Calu3 (cell line): Measurements from ENCODE around the gene VPS51. TPM values are rescaled to one million over a fixed set of nuclear protein-coding genes. Genes with fewer than 3 reads are reported as not detected.

Experiments used
- BruUV-seq: library from RNA; stranded (reverse); fragments of 400-500 nt; replicated peaks from 2 replicates; lab custom pipeline; 2021; lab: Mats Ljungman, UMichigan
- CTCF ChIA-PET: fragments of 300-600 bp; sonication (Branson Sonifier 250); formaldehyde crosslinking; loops from one replicate; lab custom pipeline; 2022; ENCODE audit warnings: antibody characterized with exemption; lab: Charles Lee
- DNase-seq: peaks from one replicate; pipeline ENCODE4 v3.0.0; 2022
- H3K27ac Mint-ChIP-seq: one replicate; pipeline ENCODE4 v1.8.0; 2022; ENCODE audit warnings: mixed read lengths; ENCODE audit not compliant: unreplicated experiment
- H3K27me3 Mint-ChIP-seq: one replicate; pipeline ENCODE4 v1.8.0; 2022; ENCODE audit warnings: mixed read lengths; ENCODE audit not compliant: unreplicated experiment
- H3K36me3 Mint-ChIP-seq: one replicate; pipeline ENCODE4 v1.8.0; 2022; ENCODE audit warnings: mild to moderate bottlenecking, moderate library complexity, mixed read lengths; ENCODE audit not compliant: insufficient read depth, unreplicated experiment
- H3K4me1 Mint-ChIP-seq: one replicate; pipeline ENCODE4 v1.8.0; 2022; ENCODE audit warnings: mild to moderate bottlenecking, low read depth, mixed read lengths; ENCODE audit not compliant: unreplicated experiment
- H3K4me3 Mint-ChIP-seq: one replicate; pipeline ENCODE4 v1.8.0; 2022; ENCODE audit warnings: mild to moderate bottlenecking, low read depth, moderate library complexity, mixed read lengths; ENCODE audit not compliant: unreplicated experiment
- H3K9me3 Mint-ChIP-seq: one replicate; pipeline ENCODE4 v1.8.0; 2022; ENCODE audit warnings: low read depth, mixed read lengths; ENCODE audit not compliant: unreplicated experiment
- CTCF ChIP-seq: fragments of 200-600 bp; IDR thresholded peaks from one replicate; pipeline ENCODE4 v1.8.0; 2022; ENCODE audit warnings: antibody characterized with exemption; ENCODE audit not compliant: unreplicated experiment
- intact Hi-C: fragments of 100-400 bp; cut with micrococcal nuclease; formaldehyde crosslinking; loops from one replicate; pipeline ENCODE4 v1.10.0; 2022; ENCODE audit not compliant: unreplicated experiment
- total RNA-seq: library from RNA; stranded (reverse); gene quantifications from 2 replicates; pipeline ENCODE4 v1.2.3, GENCODE V29; 2022

Gene VPS51
- total RNA-seq, 1 experiment from 2014 or later, result 78.1 TPM

GRCh38 chr11:65135633-65136145 lies 39.7 kb downstream of the VPS51 start:
- BruUV-seq, result no TSS peak
- TF ChIP-seq CTCF, result no peak
- H3K36me3 Mint-ChIP-seq, result peaks cover 52% of the 10 kb centered on the region
- CTCF ChIA-PET, result interaction anchor here (0.5 to 3.4 kb wide), 6 partner anchors 14 to 805 kb away, joined by 3 to 27 read pairs (median 4); partner anchors contain the start of genes CAPN1, FAU and MRPL49
- H3K27ac Mint-ChIP-seq, result peak overlapping the region; percentile 100
- H3K4me1 Mint-ChIP-seq, result peaks cover 28% of the 10 kb centered on the region
- no peak for DNase-seq
- H3K4me3 Mint-ChIP-seq, result peak overlapping the region; percentile 99
- intact Hi-C loops, result loop anchor here (2.0 to 5.0 kb wide), 2 partner anchors 15 to 47 kb away; partner anchors contain the start of gene CAPN1
- H3K9me3 Mint-ChIP-seq, result no peaks in the 10 kb centered on the region
- peaks cover 3% of the 10 kb centered on the region for H3K27me3 Mint-ChIP-seq

GRCh38 chr11:65136515-65137096 lies 40.6 kb downstream of the VPS51 start:
- intact Hi-C loops, result loop anchor here (5.0 kb wide), 1 partner anchor 46 kb away; the partner anchor contains the start of gene CAPN1
- BruUV-seq, result no TSS peak
- Mint-ChIP-seq H3K27me3 (peaks cover 12% of the 10 kb centered on the region), H3K4me3 (peak overlapping the region; percentile 99), H3K9me3 (no peaks in the 10 kb centered on the region), H3K27ac (no peak overlapping the region), H3K36me3 (peaks cover 43% of the 10 kb centered on the region), H3K4me1 (peaks cover 28% of the 10 kb centered on the region)
- DNase-seq, result no peak
- no peak for TF ChIP-seq CTCF
- CTCF ChIA-PET, result interaction anchor here (0.8 kb wide), 1 partner anchor 9 kb away, joined by 6 read pairs; no protein-coding TSS in a partner anchor

GRCh38 chr11:65141896-65142494 lies 46.0 kb downstream of the VPS51 start:
- no peaks in the 10 kb centered on the region for H3K4me1 Mint-ChIP-seq
- CTCF ChIA-PET, result no interaction called here
- intact Hi-C loops, result no loop called here
- no peak overlapping the region for H3K4me3 Mint-ChIP-seq
- BruUV-seq, result no TSS peak
- TF ChIP-seq CTCF, result no peak
- peaks cover 17% of the 10 kb centered on the region for H3K27me3 Mint-ChIP-seq
- no peak for DNase-seq
- H3K9me3 Mint-ChIP-seq, result no peaks in the 10 kb centered on the region
- H3K36me3 Mint-ChIP-seq, result no peaks in the 10 kb centered on the region
- H3K27ac Mint-ChIP-seq, result no peak overlapping the region

- intact Hi-C loops, result no loop called here
- no TSS peak for BruUV-seq
- TF ChIP-seq CTCF, result no peak
- no peaks in the 10 kb centered on the region for H3K9me3 Mint-ChIP-seq
- H3K36me3 Mint-ChIP-seq, result no peaks in the 10 kb centered on the region
- H3K27ac Mint-ChIP-seq, result no peak overlapping the region
- peaks cover 31% of the 10 kb centered on the region for H3K4me1 Mint-ChIP-seq
- H3K27me3 Mint-ChIP-seq, result no peaks in the 10 kb centered on the region
- H3K4me3 Mint-ChIP-seq, result no peak overlapping the region
- CTCF ChIA-PET, result no interaction called here
- DNase-seq, result no peak
Observed at GRCh38 chr11:65147352-65148075, 51.5 kb downstream of the VPS51 start.
